Vagina (tissue), 2 donors: ENCODE measurements around the gene PCYOX1L. TPM values are rescaled to one million over a fixed set of nuclear protein-coding genes. Genes with fewer than 3 reads are reported as not detected.

Source experiments
- DNase-seq, 2 donors: peaks; one replicate each; pipeline ENCODE4 v3.0.0-alpha.2; 2017; ENCODE audit errors: extremely low spot score in 2 of 2
- H3K27ac ChIP-seq: fragments of 200-600 bp; sonication (generic); one replicate; pipeline ENCODE4 v1.5.1; 2019
- H3K27me3 ChIP-seq: fragments of 200-600 bp; sonication (generic); one replicate; pipeline ENCODE4 v1.5.1; 2019
- H3K36me3 ChIP-seq, 2 donors: fragments of 200-600 bp; sonication (generic); one replicate each; pipeline ENCODE4 v1.5.1; 2017 to 2019
- H3K4me1 ChIP-seq: fragments of 200-600 bp; sonication (generic); one replicate; pipeline ENCODE4 v1.5.1; 2019
- H3K4me3 ChIP-seq, 2 donors: fragments of 200-600 bp; sonication (generic); 1 replicate in 1 of 2; 2 replicates in 1 of 2; pipeline ENCODE4 v1.5.1; 2016 to 2019
- H3K9me3 ChIP-seq: fragments of 200-600 bp; sonication (generic); one replicate; pipeline ENCODE4 v1.5.1; 2019
- POLR2A ChIP-seq, 2 donors: fragments of 450-650 bp; IDR thresholded peaks; one replicate each; pipeline ENCODE4 v1.6.1; 2017; ENCODE audit warnings: antibody characterized with exemption in 2 of 2, mild to moderate bottlenecking in 2 of 2, moderate library complexity in 2 of 2
- POLR2AphosphoS5 ChIP-seq, 2 donors: sonication (generic); formaldehyde crosslinking; IDR thresholded peaks; one replicate each; pipeline ENCODE4 v1.9.0; 2017; ENCODE audit warnings: antibody characterized with exemption in 2 of 2, mild to moderate bottlenecking in 2 of 2, low read depth in 1 of 2; ENCODE audit not compliant: insufficient read depth in 1 of 2
- intact Hi-C: fragments of 100-400 bp; cut with DNase I; formaldehyde crosslinking; loops from one replicate; pipeline ENCODE4 v1.15.1; 2023
- total RNA-seq: library from RNA; depleted of rRNA; stranded (reverse); fragments of >200 nt; gene quantifications from one replicate; pipeline ENCODE4 v1.2.3, GENCODE V29; 2016
- TF ChIP-seq, protein P1 (sequence below), 3 experiments: fragments of 450-650 bp in 2 of 3; fragments of 200-600 bp in 1 of 3; sonication (generic) in 1 of 3; IDR thresholded peaks; one replicate each; pipeline ENCODE4 v1.5.1; 2017 to 2019; ENCODE audit warnings: antibody characterized with exemption in 3 of 3, mild to moderate bottlenecking in 2 of 3, moderate library complexity in 2 of 3

Gene PCYOX1L
- total RNA-seq, 1 donor from 2014 or later = 6.4 TPM

DNA sequence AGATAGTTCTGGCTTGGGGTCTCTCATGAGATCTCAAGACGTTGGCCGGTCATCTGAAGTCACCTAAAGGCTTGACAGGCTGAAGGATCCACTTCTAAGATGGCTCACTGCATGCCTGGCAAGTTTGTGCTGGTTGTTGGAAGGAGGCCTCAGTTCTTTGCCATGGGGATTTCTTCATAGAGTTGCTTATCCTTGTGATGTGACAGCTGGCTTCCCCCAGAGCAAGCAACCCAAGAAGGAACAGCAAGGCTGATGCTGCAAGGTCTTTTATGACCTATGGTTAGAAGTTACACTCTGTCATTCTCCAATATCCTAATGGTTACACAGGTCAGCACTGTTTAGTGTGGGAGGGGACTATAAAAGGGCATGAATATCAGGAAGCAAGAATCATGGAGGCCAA lies 33.2 kb upstream of the PCYOX1L start:
- DNase-seq = no peak
- intact Hi-C loops = no loop called here
- TF ChIP-seq POLR2AphosphoS5 (IDR thresholded peaks at IDR 0.05; ENCODE audit: insufficient read depth in 1 of 2, low read depth in 1 of 2) (no peak), POLR2A (IDR thresholded peaks at IDR 0.05) (no peak)
- TF ChIP-seq, protein P1, sequence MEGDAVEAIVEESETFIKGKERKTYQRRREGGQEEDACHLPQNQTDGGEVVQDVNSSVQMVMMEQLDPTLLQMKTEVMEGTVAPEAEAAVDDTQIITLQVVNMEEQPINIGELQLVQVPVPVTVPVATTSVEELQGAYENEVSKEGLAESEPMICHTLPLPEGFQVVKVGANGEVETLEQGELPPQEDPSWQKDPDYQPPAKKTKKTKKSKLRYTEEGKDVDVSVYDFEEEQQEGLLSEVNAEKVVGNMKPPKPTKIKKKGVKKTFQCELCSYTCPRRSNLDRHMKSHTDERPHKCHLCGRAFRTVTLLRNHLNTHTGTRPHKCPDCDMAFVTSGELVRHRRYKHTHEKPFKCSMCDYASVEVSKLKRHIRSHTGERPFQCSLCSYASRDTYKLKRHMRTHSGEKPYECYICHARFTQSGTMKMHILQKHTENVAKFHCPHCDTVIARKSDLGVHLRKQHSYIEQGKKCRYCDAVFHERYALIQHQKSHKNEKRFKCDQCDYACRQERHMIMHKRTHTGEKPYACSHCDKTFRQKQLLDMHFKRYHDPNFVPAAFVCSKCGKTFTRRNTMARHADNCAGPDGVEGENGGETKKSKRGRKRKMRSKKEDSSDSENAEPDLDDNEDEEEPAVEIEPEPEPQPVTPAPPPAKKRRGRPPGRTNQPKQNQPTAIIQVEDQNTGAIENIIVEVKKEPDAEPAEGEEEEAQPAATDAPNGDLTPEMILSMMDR (IDR thresholded peaks at IDR 0.05) = no peak
- H3K27ac ChIP-seq = no peak overlapping the region
- H3K4me3 ChIP-seq = no peak overlapping the region
- no peaks in the 10 kb centered on the region for H3K9me3 ChIP-seq
- peaks cover 13% of the 10 kb centered on the region for H3K4me1 ChIP-seq
- H3K27me3 ChIP-seq = no peaks in the 10 kb centered on the region
- no peaks in the 10 kb centered on the region for H3K36me3 ChIP-seq

DNA sequence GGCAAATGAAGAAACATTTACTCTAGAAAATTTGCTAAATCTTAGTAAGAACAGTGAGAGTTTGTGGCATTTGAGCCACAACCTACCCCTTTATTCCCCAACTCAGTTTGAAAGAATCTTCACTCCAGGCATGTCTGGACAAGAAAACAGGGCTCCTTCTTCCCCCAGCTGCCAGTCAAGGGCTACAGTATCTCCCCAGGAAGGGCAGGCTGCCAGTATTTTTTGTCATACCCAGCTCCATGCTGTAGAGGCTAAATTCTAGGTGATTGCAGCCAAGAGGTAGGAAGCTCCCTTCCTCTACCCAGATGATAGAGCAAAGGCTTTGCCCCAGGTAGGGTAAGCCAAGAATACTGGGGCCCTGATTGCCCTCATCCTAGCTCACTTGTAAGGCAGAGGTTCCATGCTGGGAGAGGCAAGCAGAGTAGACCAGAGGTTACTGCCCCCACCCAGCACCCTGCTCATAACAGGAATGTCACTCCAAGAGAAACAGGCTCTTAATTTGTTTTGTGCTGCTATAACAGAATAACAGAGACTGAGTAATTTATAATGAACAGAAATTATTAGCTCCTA lies 32.6 kb upstream of the PCYOX1L start:
- no peaks in the 10 kb centered on the region for H3K36me3 ChIP-seq
- no peak overlapping the region for H3K27ac ChIP-seq
- no peak overlapping the region for H3K4me3 ChIP-seq
- peaks cover 11% of the 10 kb centered on the region for H3K4me1 ChIP-seq
- no peak for DNase-seq
- intact Hi-C loops = no loop called here
- TF ChIP-seq, protein P1 (IDR thresholded peaks at IDR 0.05) = no peak
- no peak for TF ChIP-seq POLR2AphosphoS5 (IDR thresholded peaks at IDR 0.05; ENCODE audit: insufficient read depth in 1 of 2, low read depth in 1 of 2)
- TF ChIP-seq POLR2A (IDR thresholded peaks at IDR 0.05) = no peak
- H3K9me3 ChIP-seq = no peaks in the 10 kb centered on the region
- no peaks in the 10 kb centered on the region for H3K27me3 ChIP-seq

DNA sequence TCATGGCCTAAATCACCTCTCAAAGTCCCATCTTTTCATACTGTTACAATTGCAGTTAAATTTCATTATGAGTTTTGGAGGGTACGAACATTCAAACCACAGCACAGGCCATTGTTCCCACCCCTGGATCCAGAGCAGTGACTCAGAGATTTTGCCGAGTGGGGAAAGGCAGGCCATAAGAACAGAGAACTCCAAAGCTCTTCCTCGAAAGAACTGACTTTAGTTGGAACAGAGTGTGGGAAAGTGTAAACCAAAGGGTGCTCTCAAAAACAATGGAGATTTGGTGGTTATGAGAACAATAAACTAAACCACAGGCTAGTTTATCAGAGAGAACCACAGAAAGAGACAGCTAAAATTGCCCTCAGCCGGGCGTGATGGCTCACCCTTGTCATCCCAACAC lies 32.0 kb upstream of the PCYOX1L start:
- intact Hi-C loops = no loop called here
- TF ChIP-seq POLR2A (IDR thresholded peaks at IDR 0.05) = no peak
- no peak for TF ChIP-seq POLR2AphosphoS5 (IDR thresholded peaks at IDR 0.05; ENCODE audit: insufficient read depth in 1 of 2, low read depth in 1 of 2)
- TF ChIP-seq, protein P1 (IDR thresholded peaks at IDR 0.05) = no peak

DNA sequence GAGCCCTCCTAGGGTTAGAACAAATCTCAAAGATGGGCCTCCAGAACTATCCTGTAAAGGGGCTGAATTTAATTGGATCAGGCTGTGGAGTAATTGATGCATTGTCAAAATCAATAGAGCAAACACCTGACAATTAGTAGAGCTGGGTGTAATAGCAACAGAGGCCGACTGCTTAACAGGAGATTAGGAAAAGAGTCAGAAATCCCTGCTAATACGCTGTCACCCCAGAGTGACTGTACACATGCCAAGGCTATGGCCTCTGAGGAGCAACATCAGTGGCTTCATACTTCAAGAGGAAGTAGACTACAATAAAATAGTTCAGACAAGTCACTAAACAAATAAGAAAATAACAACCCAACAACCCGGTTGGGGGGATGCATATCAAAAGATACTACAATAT lies 31.2 kb upstream of the PCYOX1L start:
- Histone ChIP-seq H3K27ac (no peak overlapping the region), H3K4me1 (no peaks in the 10 kb centered on the region), H3K9me3 (no peaks in the 10 kb centered on the region), H3K36me3 (no peaks in the 10 kb centered on the region), H3K27me3 (no peaks in the 10 kb centered on the region), H3K4me3 (no peak overlapping the region)
- intact Hi-C loops = no loop called here
- DNase-seq = no peak
- TF ChIP-seq POLR2A (IDR thresholded peaks at IDR 0.05) (no peak), POLR2AphosphoS5 (IDR thresholded peaks at IDR 0.05; ENCODE audit: insufficient read depth in 1 of 2, low read depth in 1 of 2) (no peak)
- TF ChIP-seq, protein P1 (IDR thresholded peaks at IDR 0.05) = no peak

More for the DNA sequence above, 32.0 kb upstream of the PCYOX1L start:
- Histone ChIP-seq H3K36me3 (no peaks in the 10 kb centered on the region), H3K27me3 (no peaks in the 10 kb centered on the region), H3K27ac (no peak overlapping the region), H3K9me3 (no peaks in the 10 kb centered on the region), H3K4me1 (peaks cover 5% of the 10 kb centered on the region), H3K4me3 (no peak overlapping the region)
- no peak for DNase-seq

DNA sequence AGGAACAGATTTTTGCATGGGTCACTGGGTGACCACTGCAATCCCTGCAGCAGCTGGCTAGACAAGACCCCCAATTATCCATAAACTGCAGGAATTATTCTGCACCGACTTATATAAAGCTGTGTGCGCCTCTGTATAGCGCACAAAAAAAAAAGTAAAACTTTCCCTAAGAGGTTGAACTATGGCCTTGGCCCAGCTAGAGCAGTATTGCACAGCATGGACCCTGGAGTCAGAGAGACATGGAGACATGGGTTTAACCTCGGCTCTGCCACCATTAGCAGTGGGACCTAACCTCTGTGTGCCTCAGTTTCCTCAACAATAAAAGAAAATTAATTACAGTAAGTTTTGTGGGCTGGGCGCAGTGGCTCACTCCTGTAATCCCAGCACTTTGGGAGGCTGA lies 29.7 kb upstream of the PCYOX1L start:
- H3K27ac ChIP-seq = no peak overlapping the region
- no peaks in the 10 kb centered on the region for H3K36me3 ChIP-seq
- H3K27me3 ChIP-seq = no peaks in the 10 kb centered on the region
- no peak for DNase-seq
- H3K4me1 ChIP-seq = no peaks in the 10 kb centered on the region
- H3K9me3 ChIP-seq = no peaks in the 10 kb centered on the region
- no peak overlapping the region for H3K4me3 ChIP-seq
- intact Hi-C loops = no loop called here
- TF ChIP-seq, protein P1 (IDR thresholded peaks at IDR 0.05) = no peak
- TF ChIP-seq POLR2AphosphoS5 (IDR thresholded peaks at IDR 0.05; ENCODE audit: insufficient read depth in 1 of 2, low read depth in 1 of 2) (no peak), POLR2A (IDR thresholded peaks at IDR 0.05) (no peak)
